IMR-90 (cell line): ENCODE measurements around the gene CEACAM16. TPM values are rescaled to one million over a fixed set of nuclear protein-coding genes. Genes with fewer than 3 reads are reported as not detected.

Source experiments
- ATAC-seq: fragments of 200-7000 bp; cut with Tn5 transposase; 2 replicates; pipeline ENCODE4 v1.9.1; 2020; ENCODE audit warnings: low read depth, mild to moderate bottlenecking, moderate library complexity
- BruUV-seq: library from RNA; stranded (reverse); fragments of 400-500 nt; replicated peaks from 2 replicates; lab custom pipeline; 2021; lab: Mats Ljungman, UMichigan
- CTCF ChIA-PET: fragments of 300-600 bp; formaldehyde crosslinking; extraction: SDS; loops from one replicate; lab custom pipeline; 2021; ENCODE audit warnings: antibody characterized with exemption; lab: Yijun Ruan, JAX
- POLR2A ChIA-PET: fragments of 300-600 bp; sonication (Branson Sonifier 250); formaldehyde crosslinking; loops from one replicate; lab custom pipeline; 2022; ENCODE audit warnings: antibody characterized with exemption; ENCODE audit not compliant: unreplicated experiment; lab: Charles Lee
- DNase-seq: peaks from one replicate; pipeline ENCODE4 v3.0.0; 2013
- H2AFZ ChIP-seq: replicated peaks from 2 replicates; pipeline ENCODE3; 2013; ENCODE audit warnings: low read length, mild to moderate bottlenecking; ENCODE audit not compliant: poor library complexity
- H2AK5ac ChIP-seq: 2 replicates; pipeline ENCODE4 v1.6.1; 2013; ENCODE audit warnings: low read depth, low read length, inconsistent platforms
- H2AK9ac ChIP-seq: replicated peaks from 2 replicates; pipeline ENCODE3; 2013; ENCODE audit warnings: mild to moderate bottlenecking, low read depth, low read length, moderate library complexity; ENCODE audit not compliant: poor library complexity
- H2BK120ac ChIP-seq: 2 replicates; pipeline ENCODE4 v1.6.1; 2013; ENCODE audit warnings: low read depth, low read length, inconsistent platforms
- H2BK15ac ChIP-seq: 3 replicates; pipeline ENCODE4 v1.6.1; 2013; ENCODE audit warnings: low read depth, low read length, inconsistent platforms
- H2BK20ac ChIP-seq: 2 replicates; pipeline ENCODE4 v1.6.1; 2013; ENCODE audit warnings: low read depth, mild to moderate bottlenecking, inconsistent platforms, low read length, moderate library complexity
- H2BK5ac ChIP-seq: 2 replicates; pipeline ENCODE4 v1.6.1; 2013; ENCODE audit warnings: mild to moderate bottlenecking, low read depth, low read length, inconsistent platforms; ENCODE audit not compliant: poor library complexity, severe bottlenecking
- H3K14ac ChIP-seq: replicated peaks from 2 replicates; pipeline ENCODE4 v1.6.1; 2013; ENCODE audit warnings: low read depth, low read length, inconsistent platforms
- H3K18ac ChIP-seq: 2 replicates; pipeline ENCODE4 v1.6.1; 2013; ENCODE audit warnings: low read depth, low read length, control low read depth
- H3K23ac ChIP-seq: 2 replicates; pipeline ENCODE4 v1.6.1; 2013; ENCODE audit warnings: low read depth, low read length, inconsistent platforms
- H3K27ac ChIP-seq: 2 replicates; pipeline ENCODE4 v1.5.1; 2013; ENCODE audit warnings: mild to moderate bottlenecking, control low read depth, low read length; ENCODE audit not compliant: insufficient read depth
- H3K27me3 ChIP-seq: 2 replicates; pipeline ENCODE4 v1.6.1; 2013; ENCODE audit warnings: low read length; ENCODE audit not compliant: control insufficient read depth, insufficient read depth
- H3K36me3 ChIP-seq: 2 replicates; pipeline ENCODE4 v1.6.1; 2013; ENCODE audit warnings: low read length, mixed read lengths; ENCODE audit not compliant: control insufficient read depth, insufficient read depth
- H3K4ac ChIP-seq: 2 replicates; pipeline ENCODE4 v1.6.1; 2013; ENCODE audit warnings: low read depth, low read length, inconsistent platforms
- H3K4me1 ChIP-seq: 2 replicates; pipeline ENCODE4 v1.6.1; 2013; ENCODE audit warnings: low read length, mixed read lengths; ENCODE audit not compliant: control insufficient read depth, insufficient read depth
- H3K4me2 ChIP-seq: 2 replicates; pipeline ENCODE4 v1.6.1; 2013; ENCODE audit warnings: low read depth, mild to moderate bottlenecking, control low read depth, low read length, moderate library complexity
- H3K4me3 ChIP-seq: 2 replicates; pipeline ENCODE4 v1.5.1; 2013; ENCODE audit warnings: low read depth, mild to moderate bottlenecking, control low read depth, low read length, moderate library complexity; ENCODE audit not compliant: insufficient read depth
- H3K56ac ChIP-seq: 2 replicates; pipeline ENCODE4 v1.6.1; 2013; ENCODE audit warnings: low read length, inconsistent platforms; ENCODE audit not compliant: insufficient read depth; ENCODE audit errors: extremely low read depth
- H3K79me1 ChIP-seq, 2 experiments: 2 replicates each; pipeline ENCODE4 v1.6.1; 2013; ENCODE audit warnings: low read length in 2 of 2, inconsistent platforms in 1 of 2, low read depth in 1 of 2
- H3K9ac ChIP-seq: 2 replicates; pipeline ENCODE4 v1.6.1; 2013; ENCODE audit warnings: low read depth, low read length, control low read depth
- H3K9me1 ChIP-seq: 2 replicates; pipeline ENCODE4 v1.6.1; 2013; ENCODE audit warnings: low read length, inconsistent platforms; ENCODE audit not compliant: insufficient read depth
- H3K9me3 ChIP-seq: 2 replicates; pipeline ENCODE4 v1.6.1; 2013; ENCODE audit warnings: low read length; ENCODE audit not compliant: control insufficient read depth, insufficient read depth
- H4K20me1 ChIP-seq: 2 replicates; pipeline ENCODE4 v1.6.1; 2013; ENCODE audit warnings: low read length, inconsistent platforms; ENCODE audit not compliant: insufficient read depth
- H4K5ac ChIP-seq: 2 replicates; pipeline ENCODE4 v1.6.1; 2013; ENCODE audit warnings: mild to moderate bottlenecking, low read depth, low read length, control low read depth
- H4K8ac ChIP-seq, 2 experiments: 2 replicates each; pipeline ENCODE4 v1.6.1; 2013; ENCODE audit warnings: low read depth in 2 of 2, low read length in 2 of 2, control low read depth in 1 of 2, inconsistent platforms in 1 of 2
- H4K91ac ChIP-seq: 2 replicates; pipeline ENCODE4 v1.6.1; 2013; ENCODE audit warnings: low read depth, low read length, inconsistent platforms; ENCODE audit not compliant: insufficient read depth
- MAZ ChIP-seq: IDR thresholded peaks from 2 replicates; pipeline ENCODE4 v1.6.1; 2012; ENCODE audit warnings: low read depth, mild to moderate bottlenecking, low read length, improper control_type of control experiment, moderate library complexity, borderline replicate concordance
- POLR2A ChIP-seq: IDR thresholded peaks from 2 replicates; pipeline ENCODE4 v1.6.1; 2012; ENCODE audit warnings: mild to moderate bottlenecking, low read depth, low read length
- WGBS, 2 experiments: methylation state at CpG; one replicate each; pipeline versions ENCODE4 v1.1.5 to v1.1.7; 2013; ENCODE audit warnings: missing lambda C conversion rate in 2 of 2; ENCODE audit not compliant: insufficient read length in 1 of 2; ENCODE audit errors: extremely low coverage in 2 of 2; 5-methylcytosine and 5-hydroxymethylcytosine counted together
- dilution Hi-C: fragments of 300-500 bp; cut with HindIII; formaldehyde crosslinking; loops from one replicate; pipeline ENCODE4 v1.14.3; 2018; ENCODE audit warnings: low sequenced_read_pairs; ENCODE audit not compliant: unreplicated experiment
- in situ Hi-C: fragments of 300-500 bp; cut with MboI; formaldehyde crosslinking; loops from 3 replicates; pipeline ENCODE4 v1.14.3; 2019; ENCODE audit warnings: low sequenced_read_pairs, inconsistent platforms, mixed read lengths
- intact Hi-C: fragments of 100-400 bp; cut with micrococcal nuclease; formaldehyde crosslinking; loops from 2 replicates; pipeline ENCODE4 v1.10.0; 2022
- polyA plus RNA-seq, 3 experiments: library from polyadenylated mRNA; depleted of rRNA; stranded (reverse); fragments of >200 nt; gene quantifications; 2 replicates each; pipeline ENCODE4 v1.2.3, GENCODE V29; 2012; ENCODE audit warnings: low replicate concordance in 1 of 3
- total RNA-seq: library from RNA; depleted of rRNA; stranded (reverse); fragments of >200 nt; gene quantifications from 2 replicates; pipeline ENCODE4 v1.2.3, GENCODE V29; 2012

The CEACAM16 gene
- total and polyA plus RNA-seq, 2 of the 4 experiments (the other 2 are of a cell fraction), result not detected

DNA sequence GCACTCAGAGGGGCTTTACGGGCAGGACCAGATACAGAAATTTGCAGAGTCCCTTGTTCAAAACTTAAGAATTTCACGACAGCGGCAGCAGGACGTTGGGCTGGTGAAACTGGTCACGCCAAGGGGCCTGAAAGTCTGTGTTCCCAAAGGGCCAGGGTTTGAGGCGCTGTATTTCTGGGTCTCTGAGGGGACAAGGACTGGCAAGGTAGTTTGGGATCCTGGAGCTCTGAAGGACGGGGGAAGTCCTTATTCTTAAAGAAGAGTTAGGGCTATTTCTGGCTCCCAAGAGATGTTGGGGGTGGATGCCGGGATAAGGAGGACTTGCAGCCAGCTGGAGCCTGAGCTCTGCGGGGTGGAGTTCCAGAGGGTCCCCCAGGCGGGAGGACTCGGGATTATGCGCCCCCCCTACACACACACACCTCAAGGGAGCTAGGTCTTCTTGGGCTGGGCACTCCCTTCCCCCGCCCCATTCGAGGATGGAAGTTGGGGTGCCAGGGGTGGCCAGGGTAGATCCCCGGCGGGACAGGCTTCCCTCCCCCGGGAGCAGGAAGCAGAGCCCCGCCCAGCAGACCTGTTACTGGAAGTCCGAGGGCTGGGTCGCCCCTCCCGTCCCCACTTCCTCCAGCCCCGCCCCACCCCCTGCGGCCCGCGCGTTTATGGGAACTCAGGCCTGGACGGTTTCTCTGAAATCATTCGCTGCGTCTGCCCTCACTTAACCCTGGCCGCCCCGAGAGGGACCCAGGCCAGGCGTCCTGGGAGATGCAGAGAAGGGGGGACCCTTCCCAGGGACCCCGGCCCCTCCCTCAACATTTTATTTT lies 55.2 kb downstream of the CEACAM16 start:
- Histone ChIP-seq H3K4me2 (peak overlapping the region; percentile 85), H3K9ac (peak overlapping the region; percentile 66), H4K8ac (peak overlapping the region; percentile 92 to 97), H3K14ac (peak overlapping the region; percentile 97), H3K9me3 (no peaks in the 10 kb centered on the region), H3K4ac (peak overlapping the region; percentile 98), H2BK15ac (peak overlapping the region; percentile 86; the same call in 2 of the 3 replicates), H4K5ac (peak overlapping the region; percentile 73), H2BK5ac (peak overlapping the region; percentile 80), H3K4me1 (peaks cover 57% of the 10 kb centered on the region), H2AFZ (peak overlapping the region; percentile 78), H3K79me1 (peaks cover 31 to 80% of the 10 kb centered on the region in 2 experiments), H3K4me3 (peak overlapping the region; percentile 38), H2AK9ac (peak overlapping the region; percentile 97), H3K27me3 (no peaks in the 10 kb centered on the region), H2AK5ac (peak overlapping the region; percentile 98), H3K27ac (peak overlapping the region; percentile 85), H2BK120ac (peak overlapping the region; percentile 98), H3K56ac (peak overlapping the region; percentile 92), H4K91ac (peak overlapping the region; percentile 96), H2BK20ac (peak overlapping the region; percentile 94), H3K9me1 (peaks cover 16% of the 10 kb centered on the region), H3K18ac (peak overlapping the region; percentile 78), H4K20me1 (peaks cover 36% of the 10 kb centered on the region), H3K23ac (peak overlapping the region; percentile 99), H3K36me3 (peaks cover 56% of the 10 kb centered on the region)
- CTCF ChIA-PET, result no interaction called here
- DNase-seq (peak; percentile 77), ATAC-seq (peak; percentile 38)
- in situ Hi-C loops (no loop called here), intact Hi-C loops (no loop called here), dilution Hi-C loops (no loop called here)
- POLR2A ChIA-PET, result interaction anchor here (0.6 to 0.9 kb wide), 3 partner anchors 30 to 38 kb away, joined by 3 to 8 read pairs (median 3); no protein-coding TSS in a partner anchor
- TF ChIP-seq MAZ (peak; percentile 55; the same call in 1 of the 2 replicates), POLR2A (no peak)
- 0% methylated on average over 1 of the region's 33 CpGs; no CpG with 5 or more reads in 1 of the 2 experiments for WGBS, 2 experiments
- no TSS peak for BruUV-seq
